Karpas-422 (cell line): ENCODE measurements around the gene SLC35E1. TPM values are rescaled to one million over a fixed set of nuclear protein-coding genes. Genes with fewer than 3 reads are reported as not detected.
A peak's percentile ranks its signal among the peaks of the same experiment; 100 is the strongest.

Experiments used
- DNase-seq: peaks from one replicate; pipeline ENCODE4 v3.0.0-alpha.2; 2015
- H2AFZ ChIP-seq: fragments of 200-600 bp; sonication (generic); 2 replicates; pipeline ENCODE4 v1.6.1; 2014; ENCODE audit warnings: antibody characterized with exemption, low read length, mixed read lengths
- H3K27ac ChIP-seq: fragments of 200-600 bp; sonication (generic); 2 replicates; pipeline ENCODE4 v1.5.1; 2014; ENCODE audit warnings: mild to moderate bottlenecking, low read length, moderate library complexity
- H3K27me3 ChIP-seq: fragments of 200-600 bp; sonication (generic); 2 replicates; pipeline ENCODE4 v1.6.1; 2014; ENCODE audit warnings: low read length, mixed read lengths
- H3K36me3 ChIP-seq: fragments of 200-600 bp; sonication (generic); 2 replicates; pipeline ENCODE4 v1.6.1; 2014; ENCODE audit warnings: low read length, mixed read lengths; ENCODE audit not compliant: insufficient read depth
- H3K4me1 ChIP-seq: fragments of 200-600 bp; sonication (generic); 2 replicates; pipeline ENCODE4 v1.6.1; 2014; ENCODE audit warnings: mild to moderate bottlenecking, low read length, mixed read lengths
- H3K4me2 ChIP-seq: fragments of 200-600 bp; sonication (generic); 2 replicates; pipeline ENCODE4 v1.6.1; 2014; ENCODE audit warnings: low read length, low read depth, mild to moderate bottlenecking; ENCODE audit not compliant: poor library complexity, severe bottlenecking
- H3K4me3 ChIP-seq: fragments of 200-600 bp; sonication (generic); 2 replicates; pipeline ENCODE4 v1.5.1; 2014; ENCODE audit warnings: mild to moderate bottlenecking, antibody characterized with exemption, low read length, mixed read lengths
- H3K79me2 ChIP-seq: fragments of 200-600 bp; sonication (generic); 2 replicates; pipeline ENCODE4 v1.6.1; 2014; ENCODE audit warnings: mild to moderate bottlenecking, low read length, mixed read lengths
- H3K9ac ChIP-seq: fragments of 200-600 bp; sonication (generic); 2 replicates; pipeline ENCODE4 v1.6.0; 2014; ENCODE audit warnings: low read length
- H3K9me2 ChIP-seq: fragments of 200-600 bp; sonication (generic), shearing (Covaris generic); replicated peaks from 2 replicates; pipeline ENCODE4 v1.6.0; 2014; ENCODE audit warnings: mild to moderate bottlenecking, low read length, moderate library complexity; ENCODE audit not compliant: insufficient read depth
- H3K9me3 ChIP-seq: fragments of 300-700, 200-600 bp; sonication (generic); 2 replicates; pipeline ENCODE4 v1.6.1; 2014; ENCODE audit warnings: low read length, mixed read lengths
- H4K20me1 ChIP-seq: fragments of 200-600 bp; sonication (generic); 2 replicates; pipeline ENCODE4 v1.6.1; 2014; ENCODE audit warnings: mild to moderate bottlenecking, antibody characterized with exemption, low read length, low read depth; ENCODE audit not compliant: insufficient read depth
- total RNA-seq: library from RNA; depleted of rRNA; stranded (reverse); fragments of >200 nt; shearing (Covaris generic); gene quantifications from 2 replicates; pipeline ENCODE4 v1.2.3, GENCODE V29; 2014; ENCODE audit warnings: low replicate concordance

Gene SLC35E1
- total RNA-seq, 1 experiment from 2014 or later = 33.5 TPM

DNA sequence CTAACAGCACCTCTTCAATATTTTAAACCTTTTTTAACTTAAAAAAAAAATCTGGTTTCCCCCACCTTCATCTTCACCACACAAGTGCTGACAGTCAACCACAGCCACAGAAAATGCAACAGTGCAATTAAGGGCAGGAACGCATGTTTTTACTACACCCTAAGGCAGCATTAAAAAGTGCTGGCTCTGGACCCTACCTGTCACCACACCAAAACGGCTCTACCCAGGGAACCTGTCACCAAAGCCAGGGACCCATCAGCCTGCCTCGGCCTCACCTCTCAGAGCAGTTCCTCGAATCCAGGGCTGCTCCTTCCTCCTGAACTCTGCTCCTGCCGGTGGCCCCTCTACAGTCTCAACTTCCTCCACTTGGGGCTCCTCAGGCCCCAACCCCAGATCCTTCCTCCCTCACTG, 22.5 kb upstream of the SLC35E1 start:
- H3K9ac ChIP-seq = peak overlapping the region; percentile 22; the same call in 1 of the 2 replicates

DNA sequence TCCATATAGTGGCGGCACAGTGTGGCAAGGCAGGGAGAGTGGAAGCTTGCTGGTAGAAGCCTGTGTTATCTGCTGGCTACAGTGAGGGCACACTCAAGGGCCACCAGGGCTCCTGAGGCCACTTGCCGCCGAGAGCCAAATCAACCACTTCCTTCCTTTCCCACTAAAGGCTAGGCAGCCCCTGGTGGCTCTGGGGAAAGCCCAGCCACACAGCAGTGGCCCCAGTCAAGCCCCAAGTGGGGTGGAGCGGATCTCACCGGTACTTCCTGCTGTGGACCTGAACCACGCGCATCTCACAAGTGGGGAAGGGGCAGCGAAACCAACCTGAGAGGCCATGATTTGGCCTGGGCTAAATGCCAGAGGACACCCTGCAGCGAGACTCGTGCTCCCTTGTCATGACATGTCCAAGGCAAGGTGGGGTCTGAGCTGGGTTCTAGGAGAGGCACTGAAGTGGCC, 21.9 kb upstream of the SLC35E1 start:
- H3K4me1 ChIP-seq = peaks cover 86% of the 10 kb centered on the region
- no peaks in the 10 kb centered on the region for H3K36me3 ChIP-seq
- no peaks in the 10 kb centered on the region for H3K27me3 ChIP-seq
- DNase-seq = no peak
- H3K4me3 ChIP-seq = peak overlapping the region; percentile 6; the same call in 1 of the 2 replicates
- peak overlapping the region; percentile 98 for H3K27ac ChIP-seq
- peak overlapping the region; percentile 31; the same call in 1 of the 2 replicates for H3K9ac ChIP-seq
- H2AFZ ChIP-seq = no peak overlapping the region
- peaks cover 68% of the 10 kb centered on the region for H4K20me1 ChIP-seq
- peak overlapping the region; percentile 34 for H3K4me2 ChIP-seq
- H3K79me2 ChIP-seq = peaks cover 96% of the 10 kb centered on the region
- H3K9me2 ChIP-seq = no peaks in the 10 kb centered on the region
- no peaks in the 10 kb centered on the region for H3K9me3 ChIP-seq

More for the DNA sequence above, 22.5 kb upstream of the SLC35E1 start:
- no peak overlapping the region for H2AFZ ChIP-seq
- no peaks in the 10 kb centered on the region for H3K27me3 ChIP-seq
- H3K9me3 ChIP-seq = no peaks in the 10 kb centered on the region
- H3K4me3 ChIP-seq = no peak overlapping the region
- peaks cover 96% of the 10 kb centered on the region for H3K79me2 ChIP-seq
- peaks cover 86% of the 10 kb centered on the region for H3K4me1 ChIP-seq
- H3K9me2 ChIP-seq = no peaks in the 10 kb centered on the region
- DNase-seq = no peak
- H3K27ac ChIP-seq = peak overlapping the region; percentile 98
- peak overlapping the region; percentile 34 for H3K4me2 ChIP-seq
- H4K20me1 ChIP-seq = peaks cover 73% of the 10 kb centered on the region
- no peaks in the 10 kb centered on the region for H3K36me3 ChIP-seq

GRCh38 chr19:16593181-16593580, 21.0 kb upstream of the SLC35E1 start:
- Histone ChIP-seq H3K9ac (peak overlapping the region; percentile 52), H3K27me3 (no peaks in the 10 kb centered on the region), H3K4me3 (no peak overlapping the region; the same call in 1 of the 2 replicates), H2AFZ (no peak overlapping the region), H3K9me3 (no peaks in the 10 kb centered on the region), H3K4me2 (peak overlapping the region; percentile 68), H3K9me2 (no peaks in the 10 kb centered on the region), H3K4me1 (peaks cover 91% of the 10 kb centered on the region), H3K79me2 (peaks cover 92% of the 10 kb centered on the region), H3K27ac (peak overlapping the region; percentile 98), H4K20me1 (peaks cover 58% of the 10 kb centered on the region), H3K36me3 (no peaks in the 10 kb centered on the region)
- DNase-seq = peak; percentile 61

GRCh38 chr19:16591803-16592556, 19.8 kb upstream of the SLC35E1 start:
- Histone ChIP-seq H3K79me2 (peaks cover 81% of the 10 kb centered on the region), H3K4me1 (peaks cover 99% of the 10 kb centered on the region), H3K4me2 (peak overlapping the region; percentile 68), H3K27me3 (no peaks in the 10 kb centered on the region), H2AFZ (no peak overlapping the region), H3K9me3 (no peaks in the 10 kb centered on the region), H3K36me3 (no peaks in the 10 kb centered on the region), H3K27ac (peak overlapping the region; percentile 98), H4K20me1 (peaks cover 51% of the 10 kb centered on the region), H3K9ac (peak overlapping the region; percentile 52), H3K9me2 (no peaks in the 10 kb centered on the region), H3K4me3 (peak overlapping the region; percentile 41)
- DNase-seq = no peak

- peaks cover 43% of the 10 kb centered on the region for H4K20me1 ChIP-seq
- no peaks in the 10 kb centered on the region for H3K36me3 ChIP-seq
- no peaks in the 10 kb centered on the region for H3K9me2 ChIP-seq
- peak overlapping the region; percentile 41 for H3K4me3 ChIP-seq
- DNase-seq = peak; percentile 72
- H3K4me1 ChIP-seq = peaks cover 99% of the 10 kb centered on the region
- H3K9ac ChIP-seq = peak overlapping the region; percentile 82
- no peaks in the 10 kb centered on the region for H3K27me3 ChIP-seq
- H3K4me2 ChIP-seq = peak overlapping the region; percentile 77
- peak overlapping the region; percentile 98 for H3K27ac ChIP-seq
- H3K79me2 ChIP-seq = peaks cover 79% of the 10 kb centered on the region
- H3K9me3 ChIP-seq = no peaks in the 10 kb centered on the region
- H2AFZ ChIP-seq = no peak overlapping the region
Measured at GRCh38 chr19:16590876-16591802, 18.9 kb upstream of the SLC35E1 start.

GRCh38 chr19:16589917-16590316, 17.7 kb upstream of the SLC35E1 start:
- Histone ChIP-seq H3K4me3 (peak overlapping the region; percentile 74), H3K27me3 (no peaks in the 10 kb centered on the region), H3K9ac (peak overlapping the region; percentile 82), H3K79me2 (peaks cover 79% of the 10 kb centered on the region), H3K36me3 (no peaks in the 10 kb centered on the region), H3K9me2 (no peaks in the 10 kb centered on the region), H3K9me3 (no peaks in the 10 kb centered on the region), H3K27ac (peak overlapping the region; percentile 98), H4K20me1 (peaks cover 31% of the 10 kb centered on the region), H3K4me1 (peaks cover 99% of the 10 kb centered on the region), H3K4me2 (peak overlapping the region; percentile 77), H2AFZ (no peak overlapping the region)
- DNase-seq = peak; percentile 67

DNA sequence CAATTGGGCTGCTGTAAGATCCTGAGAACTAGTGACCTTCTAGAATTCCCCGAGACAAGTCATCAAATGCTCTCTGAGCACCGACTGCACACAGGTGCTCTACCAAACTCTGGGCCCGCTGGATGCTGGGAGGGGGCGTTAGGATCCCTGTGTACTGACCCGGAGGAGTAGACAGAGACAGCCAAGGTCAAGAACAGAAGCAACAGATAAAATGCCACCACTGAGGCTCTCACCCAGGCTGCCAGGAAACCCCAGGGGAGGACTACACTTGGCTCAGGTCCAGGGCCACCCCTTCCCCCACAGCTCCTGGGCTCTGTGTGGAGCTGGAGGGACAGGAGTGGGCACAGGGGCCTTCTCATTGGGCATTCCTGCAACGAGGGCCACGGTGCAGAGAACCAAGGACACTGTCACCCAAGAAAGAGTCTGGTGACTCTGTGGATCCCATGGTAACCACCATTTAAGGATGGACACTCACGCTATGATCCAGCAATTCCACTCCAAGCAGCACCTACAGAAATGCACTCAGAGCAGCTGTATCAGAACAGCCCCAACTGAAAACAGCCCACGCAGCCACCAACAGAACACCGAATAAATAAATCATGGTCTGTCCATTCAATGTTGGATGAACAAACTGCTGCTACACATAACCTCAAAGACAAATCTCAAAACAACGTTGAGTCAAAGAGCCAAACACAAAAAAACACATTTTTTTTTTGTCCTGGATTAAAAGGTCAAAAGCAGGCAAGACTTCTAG, 16.8 kb upstream of the SLC35E1 start:
- DNase-seq = no peak
- Histone ChIP-seq H3K9me3 (no peaks in the 10 kb centered on the region), H3K27me3 (no peaks in the 10 kb centered on the region), H3K36me3 (no peaks in the 10 kb centered on the region), H3K9ac (peak overlapping the region; percentile 82), H3K79me2 (peaks cover 79% of the 10 kb centered on the region), H3K4me2 (peak overlapping the region; percentile 77), H3K27ac (peak overlapping the region; percentile 98), H3K4me3 (peak overlapping the region; percentile 74), H2AFZ (no peak overlapping the region), H4K20me1 (peaks cover 25% of the 10 kb centered on the region), H3K9me2 (no peaks in the 10 kb centered on the region), H3K4me1 (peaks cover 99% of the 10 kb centered on the region)
